ENCODE results near the gene COL27A1. TPM values are rescaled to one million over a fixed set of nuclear protein-coding genes. Genes with fewer than 3 reads are reported as not detected.

Gene COL27A1
- total RNA-seq, 1 donor, result 0.21 TPM

GRCh38 chr9:114271556-114272510 lies 116.5 kb downstream of the COL27A1 start:
- Histone ChIP-seq H3K4me3 (ENCODE audit: low read length) (no peak overlapping the region), H3K4me1 (ENCODE audit: insufficient read depth, low read length) (no peaks in the 10 kb centered on the region), H3K27me3 (ENCODE audit: insufficient read depth, low read length) (no peaks in the 10 kb centered on the region), H3K9me3 (ENCODE audit: low read depth, low read length) (no peaks in the 10 kb centered on the region)

GRCh38 chr9:114272739-114273431 lies 117.5 kb downstream of the COL27A1 start:
- no peak overlapping the region for H3K4me3 ChIP-seq (ENCODE audit: low read length)
- no peaks in the 10 kb centered on the region for H3K4me1 ChIP-seq (ENCODE audit: insufficient read depth, low read length)
- H3K27me3 ChIP-seq (ENCODE audit: insufficient read depth, low read length), result no peaks in the 10 kb centered on the region
- H3K9me3 ChIP-seq (ENCODE audit: low read depth, low read length), result no peaks in the 10 kb centered on the region

GRCh38 chr9:114273461-114273881 lies 118.1 kb downstream of the COL27A1 start:
- Histone ChIP-seq H3K9me3 (ENCODE audit: low read depth, low read length) (no peaks in the 10 kb centered on the region), H3K27me3 (ENCODE audit: insufficient read depth, low read length) (no peaks in the 10 kb centered on the region), H3K4me1 (ENCODE audit: insufficient read depth, low read length) (no peaks in the 10 kb centered on the region), H3K4me3 (ENCODE audit: low read length) (no peak overlapping the region)

GRCh38 chr9:114274217-114274616 lies 118.9 kb downstream of the COL27A1 start:
- no peaks in the 10 kb centered on the region for H3K9me3 ChIP-seq (ENCODE audit: low read depth, low read length)
- no peaks in the 10 kb centered on the region for H3K27me3 ChIP-seq (ENCODE audit: insufficient read depth, low read length)
- H3K4me3 ChIP-seq (ENCODE audit: low read length), result no peak overlapping the region
- no peaks in the 10 kb centered on the region for H3K4me1 ChIP-seq (ENCODE audit: insufficient read depth, low read length)

GRCh38 chr9:114275246-114276004 lies 120.1 kb downstream of the COL27A1 start:
- no peaks in the 10 kb centered on the region for H3K9me3 ChIP-seq (ENCODE audit: low read depth, low read length)
- H3K4me1 ChIP-seq (ENCODE audit: insufficient read depth, low read length), result no peaks in the 10 kb centered on the region
- no peak overlapping the region for H3K4me3 ChIP-seq (ENCODE audit: low read length)
- H3K27me3 ChIP-seq (ENCODE audit: insufficient read depth, low read length), result no peaks in the 10 kb centered on the region

- H3K4me1 ChIP-seq (ENCODE audit: insufficient read depth, low read length), result no peaks in the 10 kb centered on the region
- no peaks in the 10 kb centered on the region for H3K27me3 ChIP-seq (ENCODE audit: insufficient read depth, low read length)
- H3K9me3 ChIP-seq (ENCODE audit: low read depth, low read length), result no peaks in the 10 kb centered on the region
- no peak overlapping the region for H3K4me3 ChIP-seq (ENCODE audit: low read length)
Observed at GRCh38 chr9:114276908-114277821, 121.8 kb downstream of the COL27A1 start.

GRCh38 chr9:114278356-114278755 lies 123.0 kb downstream of the COL27A1 start:
- Histone ChIP-seq H3K4me1 (ENCODE audit: insufficient read depth, low read length) (no peaks in the 10 kb centered on the region), H3K27me3 (ENCODE audit: insufficient read depth, low read length) (no peaks in the 10 kb centered on the region), H3K9me3 (ENCODE audit: low read depth, low read length) (no peaks in the 10 kb centered on the region), H3K4me3 (ENCODE audit: low read length) (no peak overlapping the region)

- no peak overlapping the region for H3K4me3 ChIP-seq (ENCODE audit: low read length)
- no peaks in the 10 kb centered on the region for H3K4me1 ChIP-seq (ENCODE audit: insufficient read depth, low read length)
- H3K27me3 ChIP-seq (ENCODE audit: insufficient read depth, low read length), result no peaks in the 10 kb centered on the region
- no peaks in the 10 kb centered on the region for H3K9me3 ChIP-seq (ENCODE audit: low read depth, low read length)
Observed at GRCh38 chr9:114278881-114279570, 123.7 kb downstream of the COL27A1 start.

GRCh38 chr9:114279693-114280092 lies 124.4 kb downstream of the COL27A1 start:
- H3K4me3 ChIP-seq (ENCODE audit: low read length), result no peak overlapping the region
- H3K27me3 ChIP-seq (ENCODE audit: insufficient read depth, low read length), result no peaks in the 10 kb centered on the region
- H3K9me3 ChIP-seq (ENCODE audit: low read depth, low read length), result no peaks in the 10 kb centered on the region
- no peaks in the 10 kb centered on the region for H3K4me1 ChIP-seq (ENCODE audit: insufficient read depth, low read length)

GRCh38 chr9:114280636-114281472 lies 125.5 kb downstream of the COL27A1 start:
- Histone ChIP-seq H3K4me3 (ENCODE audit: low read length) (no peak overlapping the region), H3K4me1 (ENCODE audit: insufficient read depth, low read length) (no peaks in the 10 kb centered on the region), H3K9me3 (ENCODE audit: low read depth, low read length) (no peaks in the 10 kb centered on the region), H3K27me3 (ENCODE audit: insufficient read depth, low read length) (no peaks in the 10 kb centered on the region)

GRCh38 chr9:114281473-114282103 lies 126.3 kb downstream of the COL27A1 start:
- Histone ChIP-seq H3K4me3 (ENCODE audit: low read length) (no peak overlapping the region), H3K4me1 (ENCODE audit: insufficient read depth, low read length) (no peaks in the 10 kb centered on the region), H3K9me3 (ENCODE audit: low read depth, low read length) (no peaks in the 10 kb centered on the region), H3K27me3 (ENCODE audit: insufficient read depth, low read length) (no peaks in the 10 kb centered on the region)

GRCh38 chr9:114282104-114282485 lies 126.8 kb downstream of the COL27A1 start:
- Histone ChIP-seq H3K27me3 (ENCODE audit: insufficient read depth, low read length) (no peaks in the 10 kb centered on the region), H3K4me3 (ENCODE audit: low read length) (no peak overlapping the region), H3K4me1 (ENCODE audit: insufficient read depth, low read length) (no peaks in the 10 kb centered on the region), H3K9me3 (ENCODE audit: low read depth, low read length) (no peaks in the 10 kb centered on the region)

- H3K9me3 ChIP-seq (ENCODE audit: low read depth, low read length), result no peaks in the 10 kb centered on the region
- H3K4me3 ChIP-seq (ENCODE audit: low read length), result no peak overlapping the region
- H3K4me1 ChIP-seq (ENCODE audit: insufficient read depth, low read length), result no peaks in the 10 kb centered on the region
- no peaks in the 10 kb centered on the region for H3K27me3 ChIP-seq (ENCODE audit: insufficient read depth, low read length)
Observed at GRCh38 chr9:114282507-114282906, 127.2 kb downstream of the COL27A1 start.
